Adipose tissue (tissue), 3 donors: ENCODE measurements around the gene IGFL3. TPM values are rescaled to one million over a fixed set of nuclear protein-coding genes. Genes with fewer than 3 reads are reported as not detected.
"Not testable (repeated sequence)": the region's sequence is repeated elsewhere in the genome, so short reads cannot be mapped to it uniquely, and the experiment has no call there.

Experiments used
- H3K27ac ChIP-seq: one replicate; pipeline ENCODE4 v1.5.1; 2013; ENCODE audit warnings: low read depth, low read length
- WGBS, 3 donors: extraction: QIAGEN DNeasy Blood & Tissue Kit; methylation state at CpG; one replicate each; pipeline ENCODE4 v1.1.7; 2013; 5-methylcytosine and 5-hydroxymethylcytosine counted together
- polyA plus RNA-seq, 3 donors: library from polyadenylated mRNA; stranded (reverse); fragments of 200-250 nt; gene quantifications; one replicate each; pipeline ENCODE4 v1.2.3, GENCODE V29; 2013
- donor health status: healthy with polysubstance abuse.
- donor health status: Bipolar disorder and iron deficiency.
- donor health status: healthy.

The IGFL3 gene
- not detected for polyA plus RNA-seq

- 84 to 92% (median 84%) methylated on average over 5 of the region's 5 CpGs for WGBS, 3 donors
These were observed at the start of gene IGFL3 for GRCh38 chr19:46124638-46125115. Gene IGFL3 (minus strand): TSS chr19:46124688. CDS start chr19:46124649, 39 bp downstream.

DNA sequence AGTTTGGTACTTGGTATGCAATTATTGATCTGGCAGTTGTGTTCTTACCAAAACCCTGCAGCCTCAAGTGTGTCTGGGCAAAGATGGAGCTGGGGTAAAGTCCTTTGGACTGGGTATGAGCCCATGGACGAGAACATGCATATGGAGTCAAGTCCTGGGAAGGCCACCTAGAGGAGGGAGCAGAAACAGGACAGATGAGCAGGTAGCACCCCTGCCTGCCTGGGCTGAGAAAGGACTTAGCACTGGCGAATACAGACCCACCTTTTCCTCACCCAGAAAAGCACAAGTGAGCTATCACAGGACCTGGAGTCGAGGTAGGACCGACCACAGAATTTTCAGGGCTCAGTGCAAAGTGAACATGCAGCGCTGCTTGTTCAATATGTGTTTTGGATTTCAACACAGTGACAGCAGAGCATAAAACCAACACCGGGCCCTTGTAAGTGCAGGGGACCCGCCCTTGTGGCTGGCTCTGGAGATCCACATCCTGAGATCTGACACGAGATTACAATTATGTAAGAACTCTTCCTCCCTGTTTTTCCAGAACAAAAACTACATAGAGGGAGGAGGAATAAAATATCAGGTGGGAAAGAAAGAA lies 49.5 kb upstream of the IGFL3 start:
- 51 to 63% (median 57%) methylated on average over 8 of the region's 8 CpGs for WGBS, 3 donors
- no peak overlapping the region for H3K27ac ChIP-seq

More at GRCh38 chr19:46124638-46125115, at the start of gene IGFL3:
- no peak within 1 kb of the TSS for H3K27ac ChIP-seq

DNA sequence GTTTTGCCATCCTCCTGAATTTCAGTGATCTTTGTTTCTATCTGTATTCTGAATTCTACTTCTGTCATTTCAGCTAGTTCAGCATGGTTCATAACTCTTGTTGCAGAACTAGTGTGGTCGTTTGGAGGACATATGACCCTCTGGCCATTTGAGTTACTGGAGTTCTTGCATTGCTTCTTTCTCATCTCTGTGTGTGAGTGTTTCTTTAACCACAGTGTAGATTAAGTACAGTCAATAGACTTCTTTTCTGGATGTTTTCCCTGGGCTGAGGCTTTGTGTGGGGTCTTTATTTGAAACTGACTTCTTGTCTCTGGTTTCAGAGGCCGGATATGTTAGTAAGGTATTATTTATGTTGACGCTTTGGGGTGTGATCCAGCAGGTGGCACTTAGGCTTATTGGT lies 38.2 kb upstream of the IGFL3 start:
- 55 to 74% (median 67%) methylated on average over 3 of the region's 3 CpGs for WGBS, 3 donors
- H3K27ac ChIP-seq, result no peak overlapping the region

GRCh38 chr19:46161642-46162257 lies 37.3 kb upstream of the IGFL3 start:
- not testable (repeated sequence) for H3K27ac ChIP-seq
- 43 to 93% (median 80%) methylated on average over 2 of the region's 2 CpGs for WGBS, 3 donors

DNA sequence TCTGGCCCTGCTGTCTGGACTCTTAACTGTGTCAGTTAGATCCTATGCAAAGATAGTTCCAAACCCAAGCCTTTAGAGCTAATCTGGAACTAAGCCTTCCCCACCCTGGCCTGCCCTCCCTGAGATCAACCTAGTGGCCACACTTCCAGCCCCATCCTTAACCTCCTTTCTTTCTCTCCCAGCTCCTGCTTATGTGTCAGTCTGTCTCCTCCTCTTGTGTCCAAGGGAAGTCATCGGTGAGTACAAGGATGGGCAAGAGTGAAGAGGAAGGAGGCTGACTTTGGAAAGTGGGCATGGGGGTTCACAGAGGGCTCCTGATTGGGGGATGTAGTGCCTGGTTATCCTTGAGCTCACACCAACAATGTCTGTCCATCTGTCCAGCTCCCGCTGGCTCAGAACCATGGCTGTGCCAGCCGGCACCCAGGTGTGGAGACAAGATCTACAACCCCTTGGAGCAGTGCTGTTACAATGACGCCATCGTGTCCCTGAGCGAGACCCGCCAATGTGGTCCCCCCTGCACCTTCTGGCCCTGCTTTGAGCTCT lies 35.8 kb upstream of the IGFL3 start:
- 94 to 97% (median 96%) methylated on average over 4 to 7 of the region's 7 CpGs for WGBS, 3 donors

GRCh38 chr19:46159418-46160232 lies 35.1 kb upstream of the IGFL3 start:
- H3K27ac ChIP-seq, result no peak overlapping the region
- 43 to 64% (median 55%) methylated on average over 4 of the region's 4 CpGs for WGBS, 3 donors

More for the DNA sequence above, 35.8 kb upstream of the IGFL3 start:
- no peak overlapping the region for H3K27ac ChIP-seq

- no peak overlapping the region for H3K27ac ChIP-seq
- 76 to 79% (median 77%) methylated on average over 3 of the region's 3 CpGs for WGBS, 3 donors
These were observed 30.7 kb upstream of the IGFL3 start for GRCh38 chr19:46155237-46155636.

DNA sequence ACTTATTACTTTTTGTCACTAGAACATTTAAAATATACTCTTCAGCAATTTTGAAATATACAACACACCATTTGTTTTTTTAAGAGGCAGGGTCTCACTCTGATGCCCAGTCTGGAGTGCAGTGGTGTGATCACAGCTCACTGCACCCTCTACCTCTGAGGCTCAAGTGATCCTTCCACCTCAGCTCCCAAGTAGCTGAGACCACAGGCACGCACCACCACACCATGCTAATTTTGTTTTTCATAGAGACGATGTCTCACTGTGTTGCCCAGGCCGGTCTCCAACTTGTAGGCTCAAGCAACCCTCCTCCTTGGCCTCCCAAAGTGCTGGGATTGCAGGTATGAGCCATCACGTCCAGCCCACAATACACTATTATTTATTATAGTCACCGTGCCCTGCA lies 26.1 kb upstream of the IGFL3 start:
- WGBS, 3 donors, result 80 to 85% (median 83%) methylated on average over 5 of the region's 5 CpGs
- H3K27ac ChIP-seq, result no peak overlapping the region

GRCh38 chr19:46147791-46148288 lies 23.4 kb upstream of the IGFL3 start, which contains the start of gene IGFL2:
Gene IGFL2 (plus strand): TSS chr19:46148238. CDS start chr19:46148279, 41 bp downstream.
- H3K27ac ChIP-seq, result no peak within 1 kb of the TSS
- 61 to 70% (median 64%) methylated on average over 6 of the region's 6 CpGs for WGBS, 3 donors

DNA sequence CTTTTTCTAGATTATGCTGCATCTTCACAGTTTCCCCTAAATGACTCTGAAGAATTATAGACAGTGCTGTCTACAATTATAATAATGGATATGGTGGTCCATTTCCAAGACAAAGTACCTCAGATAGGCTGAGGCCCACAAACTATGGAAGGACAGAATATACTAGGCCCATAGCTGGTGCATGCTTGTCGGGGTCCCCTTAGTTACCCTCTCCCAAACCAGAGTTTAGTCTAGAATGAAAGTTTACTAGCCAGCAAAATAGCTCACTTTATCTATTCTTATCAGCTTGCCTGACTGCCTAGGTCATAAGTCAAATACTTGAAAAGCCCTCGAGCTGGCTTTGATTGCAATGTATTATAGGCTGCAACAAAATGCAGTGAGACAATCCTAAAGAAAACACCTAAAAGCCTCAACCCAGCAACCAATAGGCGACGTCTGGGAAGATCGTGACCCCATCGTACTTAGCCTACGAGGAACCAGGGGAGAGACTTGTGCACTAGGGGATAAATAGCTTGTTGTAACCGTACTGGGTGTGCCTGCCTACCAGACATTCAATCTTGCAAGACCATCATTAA lies 22.8 kb upstream of the IGFL3 start:
- 61 to 68% (median 62%) methylated on average over 8 of the region's 8 CpGs for WGBS, 3 donors
- no peak overlapping the region for H3K27ac ChIP-seq

- no peak overlapping the region for H3K27ac ChIP-seq
- 31 to 49% (median 47%) methylated on average over 3 of the region's 3 CpGs for WGBS, 3 donors
These were observed 20.3 kb upstream of the IGFL3 start for GRCh38 chr19:46144756-46145155.

GRCh38 chr19:46142294-46142693 lies 17.8 kb upstream of the IGFL3 start:
- no peak overlapping the region for H3K27ac ChIP-seq
- 75 to 78% (median 75%) methylated on average over 4 of the region's 4 CpGs for WGBS, 3 donors

DNA sequence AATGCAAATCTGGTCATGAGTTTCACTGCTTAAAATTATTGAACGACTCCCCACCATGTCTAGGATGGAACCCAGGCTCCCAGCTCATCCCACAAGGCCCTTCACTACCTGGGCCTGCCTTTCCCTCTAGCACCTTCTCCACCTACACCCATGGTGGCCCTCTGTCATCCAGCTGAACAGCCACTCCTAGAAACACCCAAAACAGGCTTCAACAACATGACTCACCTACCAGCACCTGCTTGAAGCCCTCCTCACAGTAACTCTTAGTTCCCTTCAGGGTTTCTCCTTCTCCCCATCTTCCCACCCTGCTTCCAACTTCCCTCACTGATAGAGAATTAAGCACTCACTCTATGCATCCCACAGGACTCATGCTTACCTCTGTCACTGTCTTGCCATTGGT lies 16.9 kb upstream of the IGFL3 start:
- WGBS, 3 donors, result 60 to 88% (median 67%) methylated on average over 1 of the region's 1 CpG
- no peak overlapping the region for H3K27ac ChIP-seq

GRCh38 chr19:46137915-46138473 lies 13.5 kb upstream of the IGFL3 start:
- 70 to 80% (median 76%) methylated on average over 4 of the region's 4 CpGs for WGBS, 3 donors
- H3K27ac ChIP-seq, result no peak overlapping the region

- H3K27ac ChIP-seq, result no peak overlapping the region
These were observed 10.0 kb upstream of the IGFL3 start for GRCh38 chr19:46134527-46134926.

DNA sequence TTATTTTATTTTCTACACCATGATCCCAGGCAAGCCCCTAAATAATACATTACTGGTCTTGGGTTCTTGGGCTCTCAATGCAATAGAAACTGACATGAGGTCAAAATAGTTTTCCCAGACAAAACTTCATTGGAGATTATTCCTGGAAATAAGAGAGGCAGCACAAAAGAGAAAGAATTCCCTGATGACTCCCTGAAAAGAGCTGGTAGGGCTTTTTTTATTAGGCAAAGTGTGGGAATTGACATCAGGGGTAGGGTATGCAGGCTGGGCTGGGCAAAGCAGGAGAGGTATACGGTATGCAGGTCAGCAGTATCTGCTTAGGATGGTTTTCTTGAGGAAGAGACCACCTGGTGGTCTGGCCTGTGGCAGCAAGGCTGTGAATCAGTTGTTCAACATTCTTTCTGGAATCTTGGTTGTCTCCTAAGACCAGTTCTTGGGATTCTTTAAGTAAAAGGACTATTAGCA lies 9.3 kb upstream of the IGFL3 start:
- H3K27ac ChIP-seq, result no peak overlapping the region
- 78 to 91% (median 83%) methylated on average over 1 of the region's 1 CpG for WGBS, 3 donors

- 50 to 67% (median 62%) methylated on average over 6 of the region's 6 CpGs for WGBS, 3 donors
- H3K27ac ChIP-seq, result no peak overlapping the region
These were observed 8.7 kb upstream of the IGFL3 start for GRCh38 chr19:46133101-46133627.
